VCaP (cell line): ENCODE measurements around the gene NTHL1.

Experiments
- H3K27ac ChIP-seq: fragments of 450-650 bp; 2 replicates; pipeline ENCODE4 v1.5.1; 2017
- CTCF ChIP-seq: fragments of 450-650 bp; conservative IDR thresholded peaks from 2 replicates; pipeline ENCODE4 v1.5.1; 2017; ENCODE audit warnings: mild to moderate bottlenecking, moderate library complexity

Gene NTHL1

DNA sequence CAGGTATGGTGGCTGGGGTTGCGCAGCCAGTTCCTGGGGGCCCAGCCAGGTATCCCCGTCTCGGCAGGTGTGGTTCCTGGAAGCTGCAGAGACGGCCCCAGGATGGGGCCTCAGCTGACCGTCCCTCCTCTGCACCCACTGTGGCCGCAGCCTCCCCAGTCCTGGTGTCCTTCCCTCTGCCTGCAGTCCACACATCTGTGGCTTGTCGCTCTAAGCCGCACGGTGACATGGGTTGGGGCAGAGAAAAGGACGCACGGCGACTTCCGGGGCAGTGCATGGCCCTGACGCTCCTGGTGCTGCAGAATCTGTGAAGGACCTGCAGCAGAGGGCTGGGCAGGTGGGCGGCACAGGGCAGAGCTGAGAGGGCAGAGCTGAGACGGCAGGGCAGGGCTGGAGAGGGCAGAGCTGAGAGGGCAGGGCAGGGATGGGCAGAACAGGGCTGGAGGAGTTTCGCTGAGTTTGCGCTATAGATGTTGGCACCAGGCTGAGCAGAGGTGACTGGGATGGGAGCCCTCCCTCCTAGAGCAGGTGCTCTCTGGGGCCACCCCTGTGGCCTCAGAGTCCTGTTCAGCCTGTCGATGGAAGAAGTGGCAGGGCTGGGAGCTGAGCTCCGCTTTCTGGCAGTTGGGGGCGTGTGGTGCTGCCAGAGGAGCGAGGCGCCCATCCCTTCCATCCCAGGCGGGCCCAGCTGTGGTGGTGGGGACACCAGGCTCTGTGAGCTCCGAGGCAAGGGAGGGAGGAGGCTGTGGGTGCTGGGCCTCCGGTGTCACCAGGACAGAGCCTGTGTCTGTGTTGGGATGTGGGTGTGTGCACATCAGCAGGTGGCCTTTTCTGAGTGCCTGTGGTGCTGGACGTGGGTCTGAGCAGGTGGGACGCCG is 23.2 kb upstream of the NTHL1 start:
- no peak overlapping the region for H3K27ac ChIP-seq
- TF ChIP-seq CTCF, result no peak

- H3K27ac ChIP-seq, result no peak overlapping the region
- TF ChIP-seq CTCF, result no peak
Measured at GRCh38 chr16:2066139-2066538, 18.5 kb upstream of the NTHL1 start.

GRCh38 chr16:2064368-2064945 is 16.8 kb upstream of the NTHL1 start:
- no peak overlapping the region for H3K27ac ChIP-seq
- TF ChIP-seq CTCF, result no peak

- H3K27ac ChIP-seq, result no peak overlapping the region
- TF ChIP-seq CTCF, result no peak
Measured at GRCh38 chr16:2063861-2064260, 16.2 kb upstream of the NTHL1 start.

GRCh38 chr16:2062801-2063200 is 15.2 kb upstream of the NTHL1 start:
- no peak for TF ChIP-seq CTCF
- H3K27ac ChIP-seq, result no peak overlapping the region

- TF ChIP-seq CTCF, result no peak
- no peak overlapping the region for H3K27ac ChIP-seq
Measured at GRCh38 chr16:2061526-2061925, 13.9 kb upstream of the NTHL1 start.

DNA sequence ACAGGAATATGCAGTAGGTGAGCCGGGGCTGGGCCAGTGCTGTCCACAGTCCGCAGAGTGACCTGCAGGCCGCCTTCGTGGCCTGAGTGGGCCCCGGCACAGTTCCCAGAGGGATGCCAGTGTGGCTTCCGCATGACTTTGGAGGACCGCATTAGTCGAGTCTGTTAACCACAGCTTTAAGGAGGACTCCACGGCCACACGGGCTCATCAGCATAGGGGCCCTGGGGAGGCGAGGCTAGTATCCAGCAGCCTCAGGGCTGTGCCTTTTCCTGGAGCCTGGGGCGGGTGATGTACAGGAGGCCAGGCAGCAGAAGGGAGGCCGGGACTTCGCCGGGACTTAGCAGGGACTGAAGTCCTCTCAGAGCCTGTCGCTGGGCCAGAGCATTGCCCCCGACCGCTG is 13.4 kb upstream of the NTHL1 start:
- no peak overlapping the region for H3K27ac ChIP-seq
- no peak for TF ChIP-seq CTCF
